ENCODE measurements around the gene TACR1.

GRCh38 chr2:75047992-75048625 lies 151.2 kb downstream of the TACR1 start:
- TF ChIP-seq CTCF (conservative IDR thresholded peaks at IDR 0.05) (no peak), EZH2 (IDR thresholded peaks at IDR 0.05; ENCODE audit: low read depth) (no peak)
